PC-3 (cell line): ENCODE measurements around the gene PLXNA3. TPM values are rescaled to one million over a fixed set of nuclear protein-coding genes. Genes with fewer than 3 reads are reported as not detected.
A peak's percentile ranks its signal among the peaks of the same experiment; 100 is the strongest.

ENCODE experiments used
- ATAC-seq: fragments of 200-7000 bp; cut with Tn5 transposase; 2 replicates; pipeline ENCODE4 v1.9.1; 2020; ENCODE audit warnings: mild to moderate bottlenecking, moderate library complexity
- BruUV-seq: library from RNA; stranded (reverse); fragments of 400-500 nt; replicated peaks from 2 replicates; lab custom pipeline; 2021; lab: Mats Ljungman, UMichigan
- CTCF ChIA-PET: fragments of 300-600 bp; sonication (Branson Sonifier 250); formaldehyde crosslinking; loops from one replicate; lab custom pipeline; 2022; ENCODE audit warnings: antibody characterized with exemption; lab: Charles Lee
- POLR2A ChIA-PET: fragments of 300-600 bp; sonication (Branson Sonifier 250); formaldehyde crosslinking; loops from one replicate; lab custom pipeline; 2022; ENCODE audit warnings: antibody characterized with exemption; ENCODE audit not compliant: unreplicated experiment; lab: Charles Lee
- DNase-seq: peaks from one replicate; pipeline ENCODE4 v3.0.0-alpha.2; 2015
- H2AFZ ChIP-seq: fragments of 300-600 bp; sonication (generic); 2 replicates; pipeline ENCODE4 v1.6.0; 2016; ENCODE audit warnings: antibody characterized with exemption, low read length
- H3F3A ChIP-seq: fragments of 300-600 bp; sonication (generic); one replicate; pipeline ENCODE4 v1.6.0; 2017; ENCODE audit warnings: antibody characterized with exemption, low read length, control low read depth, mild to moderate bottlenecking; ENCODE audit not compliant: unreplicated experiment
- H3K27ac ChIP-seq: fragments of 300-600 bp; sonication (generic); 2 replicates; pipeline ENCODE4 v1.5.1; 2016; ENCODE audit warnings: mild to moderate bottlenecking, low read length
- H3K27me3 ChIP-seq: fragments of 300-600 bp; sonication (generic); 2 replicates; pipeline ENCODE4 v1.6.1; 2016; ENCODE audit warnings: low read length, mixed read lengths
- H3K36me3 ChIP-seq: fragments of 300-600 bp; sonication (generic); 2 replicates; pipeline ENCODE4 v1.6.1; 2016; ENCODE audit warnings: low read depth, mixed run types, low read length, mixed read lengths
- H3K4me1 ChIP-seq: fragments of 300-600 bp; sonication (generic); 2 replicates; pipeline ENCODE4 v1.5.1; 2016; ENCODE audit warnings: low read length; ENCODE audit not compliant: insufficient read depth
- H3K4me2 ChIP-seq: fragments of 300-600 bp; sonication (generic); 2 replicates; pipeline ENCODE4 v1.6.0; 2016; ENCODE audit warnings: low read length
- H3K4me3 ChIP-seq: fragments of 300-600 bp; sonication (generic); 2 replicates; pipeline ENCODE4 v1.5.1; 2016; ENCODE audit warnings: mild to moderate bottlenecking, low read length, mixed read lengths
- H3K79me2 ChIP-seq: fragments of 300-600 bp; sonication (generic); 2 replicates; pipeline ENCODE4 v1.6.1; 2017; ENCODE audit warnings: low read length, mixed read lengths
- H3K9ac ChIP-seq: fragments of 300-600 bp; sonication (generic); 2 replicates; pipeline ENCODE4 v1.6.0; 2016; ENCODE audit warnings: mild to moderate bottlenecking, low read length
- H3K9me2 ChIP-seq: fragments of 300-600 bp; sonication (generic); replicated peaks from 2 replicates; pipeline ENCODE4 v1.6.1; 2016; ENCODE audit warnings: mixed run types, low read length, mixed read lengths
- H3K9me3 ChIP-seq: fragments of 300-600 bp; sonication (generic); 2 replicates; pipeline ENCODE4 v1.6.1; 2016; ENCODE audit warnings: low read length, mixed read lengths
- H4K20me1 ChIP-seq: fragments of 300-600 bp; sonication (generic); 2 replicates; pipeline ENCODE4 v1.6.1; 2016; ENCODE audit warnings: low read length, mixed read lengths
- CTCF ChIP-seq: fragments of 300-600 bp; sonication (generic); conservative IDR thresholded peaks from 2 replicates; pipeline ENCODE4 v1.5.1; 2017; ENCODE audit warnings: antibody characterized with exemption, low read depth, mild to moderate bottlenecking, low read length
- EZH2 ChIP-seq: fragments of 300-600 bp; sonication (generic); IDR thresholded peaks from one replicate; pipeline ENCODE4 v1.6.1; 2017; ENCODE audit warnings: antibody characterized with exemption, mild to moderate bottlenecking, low read length; ENCODE audit not compliant: unreplicated experiment
- EZH2phosphoT487 ChIP-seq: fragments of 300-600 bp; sonication (generic); IDR thresholded peaks from 2 replicates; pipeline ENCODE4 v1.6.1; 2018; ENCODE audit warnings: mild to moderate bottlenecking, antibody characterized with exemption, low read length, borderline replicate concordance
- intact Hi-C: fragments of 100-400 bp; cut with micrococcal nuclease; formaldehyde crosslinking; loops from 2 replicates; pipeline ENCODE4 v1.9.0; 2023
- total RNA-seq: library from RNA; depleted of rRNA; stranded (reverse); fragments of >200 nt; gene quantifications from 2 replicates; pipeline ENCODE4 v1.2.3, GENCODE V29; 2014

Gene PLXNA3
- total RNA-seq, 1 experiment from 2014 or later = 5.3 TPM

- ChIA-PET CTCF (no interaction called here), POLR2A (no interaction called here)
- Histone ChIP-seq H3K4me3 (no peak overlapping the region), H3K9ac (no peak overlapping the region), H3K9me3 (no peaks in the 10 kb centered on the region), H3K27ac (0 out of 2 replicates have a peak overlapping the region, but pooled peaks have one; percentile 69), H3K4me2 (peak overlapping the region; percentile 54; the same call in 1 of the 2 replicates), H3K36me3 (0 out of 2 replicates have a peak, but pooled peaks cover 3% of the 10 kb centered on the region), H3K9me2 (no peaks in the 10 kb centered on the region), H3F3A (no peaks in the 10 kb centered on the region), H3K27me3 (no peaks in the 10 kb centered on the region), H4K20me1 (no peaks in the 10 kb centered on the region), H2AFZ (no peak overlapping the region), H3K4me1 (peaks cover 18% of the 10 kb centered on the region), H3K79me2 (no peaks in the 10 kb centered on the region)
- no peak for TF ChIP-seq EZH2phosphoT487
- no peak for TF ChIP-seq EZH2
- no peak for TF ChIP-seq CTCF
- intact Hi-C loops = no loop called here
- TSS peak; percentile 47 for BruUV-seq
- DNase-seq = no peak
- ATAC-seq = no peak
Observed at GRCh38 chrX:154506483-154507332, 48.6 kb downstream of the PLXNA3 start.

GRCh38 chrX:154507673-154508383 is 49.7 kb downstream of the PLXNA3 start:
- H3K36me3 ChIP-seq = 0 out of 2 replicates have a peak, but pooled peaks cover 3% of the 10 kb centered on the region
- no peaks in the 10 kb centered on the region for H3F3A ChIP-seq
- no peaks in the 10 kb centered on the region for H3K9me3 ChIP-seq
- no peak overlapping the region for H3K9ac ChIP-seq
- intact Hi-C loops = no loop called here
- no peaks in the 10 kb centered on the region for H4K20me1 ChIP-seq
- ChIA-PET CTCF (no interaction called here), POLR2A (no interaction called here)
- H2AFZ ChIP-seq = no peak overlapping the region
- TF ChIP-seq EZH2phosphoT487 (no peak), CTCF (no peak), EZH2 (no peak)
- BruUV-seq = no TSS peak
- no peaks in the 10 kb centered on the region for H3K9me2 ChIP-seq
- H3K27me3 ChIP-seq = no peaks in the 10 kb centered on the region
- DNase-seq (no peak), ATAC-seq (no peak)
- no peak overlapping the region for H3K4me3 ChIP-seq
- H3K4me2 ChIP-seq = no peak overlapping the region
- no peak overlapping the region for H3K27ac ChIP-seq
- peaks cover 18% of the 10 kb centered on the region for H3K4me1 ChIP-seq
- H3K79me2 ChIP-seq = no peaks in the 10 kb centered on the region
